ENCODE results near the gene MAP3K20.
A peak's percentile ranks its signal among the peaks of the same experiment; 100 is the strongest.
"Not testable (repeated sequence)": the region's sequence is repeated elsewhere in the genome, so short reads cannot be mapped to it uniquely, and the experiment has no call there.

Gene MAP3K20

DNA sequence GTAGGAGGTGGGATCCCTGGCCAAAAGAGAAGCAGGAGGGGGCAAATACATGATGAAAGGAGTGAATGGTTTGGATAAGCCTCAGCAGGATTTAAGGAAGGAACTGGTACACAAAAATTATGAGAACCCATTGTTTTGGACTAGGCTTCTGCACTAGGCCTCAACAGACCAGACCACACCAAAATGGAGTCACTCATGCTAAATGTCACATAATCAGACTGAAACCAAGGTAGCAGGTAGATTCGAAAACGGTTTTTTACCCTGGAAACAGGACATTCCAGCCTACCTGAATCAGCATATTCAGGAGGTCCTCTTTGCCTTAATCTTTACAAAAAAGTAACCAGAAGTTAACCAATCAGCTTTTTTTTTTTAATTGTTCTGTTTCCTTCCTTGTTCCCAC is 229.7 kb downstream of the MAP3K20 start:
- no peak overlapping the region for H3K4me3 ChIP-seq (ENCODE audit: low read depth, low read length)
- no peak for DNase-seq (ENCODE audit: low read depth)
- TF ChIP-seq, protein P1, sequence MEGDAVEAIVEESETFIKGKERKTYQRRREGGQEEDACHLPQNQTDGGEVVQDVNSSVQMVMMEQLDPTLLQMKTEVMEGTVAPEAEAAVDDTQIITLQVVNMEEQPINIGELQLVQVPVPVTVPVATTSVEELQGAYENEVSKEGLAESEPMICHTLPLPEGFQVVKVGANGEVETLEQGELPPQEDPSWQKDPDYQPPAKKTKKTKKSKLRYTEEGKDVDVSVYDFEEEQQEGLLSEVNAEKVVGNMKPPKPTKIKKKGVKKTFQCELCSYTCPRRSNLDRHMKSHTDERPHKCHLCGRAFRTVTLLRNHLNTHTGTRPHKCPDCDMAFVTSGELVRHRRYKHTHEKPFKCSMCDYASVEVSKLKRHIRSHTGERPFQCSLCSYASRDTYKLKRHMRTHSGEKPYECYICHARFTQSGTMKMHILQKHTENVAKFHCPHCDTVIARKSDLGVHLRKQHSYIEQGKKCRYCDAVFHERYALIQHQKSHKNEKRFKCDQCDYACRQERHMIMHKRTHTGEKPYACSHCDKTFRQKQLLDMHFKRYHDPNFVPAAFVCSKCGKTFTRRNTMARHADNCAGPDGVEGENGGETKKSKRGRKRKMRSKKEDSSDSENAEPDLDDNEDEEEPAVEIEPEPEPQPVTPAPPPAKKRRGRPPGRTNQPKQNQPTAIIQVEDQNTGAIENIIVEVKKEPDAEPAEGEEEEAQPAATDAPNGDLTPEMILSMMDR (IDR thresholded peaks at IDR 0.05; ENCODE audit: low read depth, low read length, missing control alignments): no peak

DNA sequence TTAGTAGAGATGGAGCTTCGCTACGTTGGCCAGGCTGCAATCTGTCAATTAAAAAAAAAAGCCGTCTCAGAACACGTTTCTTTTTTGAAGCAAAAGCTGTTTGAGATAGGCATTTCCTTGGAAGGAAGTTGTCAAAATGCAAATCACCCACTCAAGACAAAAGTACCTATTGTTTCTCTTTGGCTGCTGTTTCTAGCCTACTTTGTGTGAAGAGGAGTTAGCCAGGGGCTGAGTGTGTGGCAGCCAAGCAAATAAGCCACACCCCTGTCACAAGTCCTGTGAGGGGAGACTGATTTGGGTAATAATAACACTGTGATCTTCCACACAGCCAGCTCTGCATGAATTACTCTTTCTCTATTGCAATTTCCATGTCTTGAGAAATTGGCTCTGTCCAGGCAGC is 231.6 kb downstream of the MAP3K20 start:
- TF ChIP-seq, protein P1 (IDR thresholded peaks at IDR 0.05; ENCODE audit: low read depth, low read length, missing control alignments): no peak
- DNase-seq (ENCODE audit: low read depth): peak; percentile 31
- H3K4me3 ChIP-seq (ENCODE audit: low read depth, low read length): peak overlapping the region; percentile 46

DNA sequence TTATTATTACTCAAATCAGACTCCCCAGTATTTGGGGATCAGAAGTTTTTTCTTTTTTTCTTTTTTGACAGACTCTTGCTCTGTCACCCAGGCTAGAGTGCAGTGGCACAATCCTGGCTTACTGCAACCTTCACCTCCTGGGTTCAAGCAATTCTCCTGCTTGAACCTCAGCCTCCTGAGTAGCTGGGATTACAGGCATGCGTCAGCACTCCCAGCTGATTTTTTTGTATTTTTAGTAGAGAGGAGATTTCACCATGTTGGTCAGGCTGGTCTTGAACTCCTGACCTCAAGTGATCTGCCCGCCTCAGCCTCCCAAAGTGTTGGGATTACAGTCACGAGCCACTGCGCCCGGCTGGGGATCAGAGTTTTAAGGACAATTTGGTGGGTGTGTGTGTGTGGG is 233.7 kb downstream of the MAP3K20 start:
- H3K4me3 ChIP-seq (ENCODE audit: low read depth, low read length); DNase-seq (ENCODE audit: low read depth): not testable (repeated sequence)

DNA sequence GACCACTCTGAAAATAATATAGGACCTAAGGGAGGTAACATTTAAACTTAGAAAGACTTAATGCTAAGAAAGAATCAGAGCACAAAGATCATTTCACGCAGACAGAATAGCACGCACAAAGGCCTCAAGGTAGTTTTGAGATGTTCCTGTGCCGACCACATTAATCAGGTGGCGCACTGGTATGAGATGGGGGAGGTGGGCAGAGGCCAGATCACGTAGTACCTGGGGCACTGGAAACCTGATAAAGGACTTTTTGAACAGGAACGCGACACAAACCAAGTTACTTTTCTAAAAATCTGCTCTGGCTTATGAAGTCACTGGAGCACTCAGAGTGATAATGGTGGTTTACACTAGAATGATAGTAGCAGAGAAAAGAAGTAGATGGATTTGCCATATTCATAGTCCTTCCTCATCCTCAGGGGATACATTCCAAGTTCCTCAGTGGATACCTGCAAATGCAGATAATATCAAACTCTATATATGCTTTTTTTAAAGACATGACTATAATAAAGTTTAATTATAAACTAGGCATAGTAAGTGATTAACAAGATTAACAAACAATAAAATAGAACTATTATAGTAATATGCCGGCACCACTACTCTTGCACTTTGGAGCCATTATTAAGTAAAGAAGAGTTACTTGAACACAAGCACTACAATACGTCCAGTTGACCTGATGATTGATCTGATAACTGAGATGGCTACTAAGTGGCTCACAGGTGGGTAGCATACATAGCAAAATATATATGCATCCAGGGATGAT is 236.4 kb downstream of the MAP3K20 start:
- DNase-seq (ENCODE audit: low read depth): no peak
- TF ChIP-seq, protein P1 (IDR thresholded peaks at IDR 0.05; ENCODE audit: low read depth, low read length, missing control alignments): no peak
- no peak overlapping the region for H3K4me3 ChIP-seq (ENCODE audit: low read depth, low read length)

Data from GM12864 (cell line).